ENCODE measurements around the gene DCDC2C.

Gene DCDC2C

GRCh38 chr2:3774336-3774735 lies 71.0 kb downstream of the DCDC2C start:
- Histone ChIP-seq H3K36me3 (ENCODE audit: control insufficient read depth, insufficient read depth, low read length) (no peaks in the 10 kb centered on the region), H3K9me3 (ENCODE audit: control insufficient read depth, low read length) (no peaks in the 10 kb centered on the region), H3K4me3 (ENCODE audit: low read length) (no peak overlapping the region), H3K27me3 (ENCODE audit: control insufficient read depth, insufficient read depth, low read length) (peaks cover 12% of the 10 kb centered on the region), H3K9ac (ENCODE audit: low read length) (no peak overlapping the region), H3K4me1 (ENCODE audit: control insufficient read depth, insufficient read depth, low read length) (no peaks in the 10 kb centered on the region)

GRCh38 chr2:3776311-3776710 lies 72.9 kb downstream of the DCDC2C start:
- Histone ChIP-seq H3K9ac (ENCODE audit: low read length) (no peak overlapping the region), H3K4me1 (ENCODE audit: control insufficient read depth, insufficient read depth, low read length) (no peaks in the 10 kb centered on the region), H3K27me3 (ENCODE audit: control insufficient read depth, insufficient read depth, low read length) (peaks cover 12% of the 10 kb centered on the region), H3K9me3 (ENCODE audit: control insufficient read depth, low read length) (no peaks in the 10 kb centered on the region), H3K36me3 (ENCODE audit: control insufficient read depth, insufficient read depth, low read length) (no peaks in the 10 kb centered on the region), H3K4me3 (ENCODE audit: low read length) (no peak overlapping the region)

GRCh38 chr2:3777966-3778365 lies 74.6 kb downstream of the DCDC2C start:
- no peaks in the 10 kb centered on the region for H3K4me1 ChIP-seq (ENCODE audit: control insufficient read depth, insufficient read depth, low read length)
- H3K27me3 ChIP-seq (ENCODE audit: control insufficient read depth, insufficient read depth, low read length), result peaks cover 9% of the 10 kb centered on the region
- H3K36me3 ChIP-seq (ENCODE audit: control insufficient read depth, insufficient read depth, low read length), result no peaks in the 10 kb centered on the region
- H3K9ac ChIP-seq (ENCODE audit: low read length), result no peak overlapping the region
- H3K4me3 ChIP-seq (ENCODE audit: low read length), result no peak overlapping the region
- H3K9me3 ChIP-seq (ENCODE audit: control insufficient read depth, low read length), result no peaks in the 10 kb centered on the region

- no peak overlapping the region for H3K9ac ChIP-seq (ENCODE audit: low read length)
- no peaks in the 10 kb centered on the region for H3K9me3 ChIP-seq (ENCODE audit: control insufficient read depth, low read length)
- H3K27me3 ChIP-seq (ENCODE audit: control insufficient read depth, insufficient read depth, low read length), result peaks cover 9% of the 10 kb centered on the region
- no peaks in the 10 kb centered on the region for H3K36me3 ChIP-seq (ENCODE audit: control insufficient read depth, insufficient read depth, low read length)
- H3K4me3 ChIP-seq (ENCODE audit: low read length), result no peak overlapping the region
- no peaks in the 10 kb centered on the region for H3K4me1 ChIP-seq (ENCODE audit: control insufficient read depth, insufficient read depth, low read length)
These were observed 75.6 kb downstream of the DCDC2C start for GRCh38 chr2:3778851-3779495.

- Histone ChIP-seq H3K9ac (ENCODE audit: low read length) (no peak overlapping the region), H3K9me3 (ENCODE audit: control insufficient read depth, low read length) (no peaks in the 10 kb centered on the region), H3K4me1 (ENCODE audit: control insufficient read depth, insufficient read depth, low read length) (no peaks in the 10 kb centered on the region), H3K36me3 (ENCODE audit: control insufficient read depth, insufficient read depth, low read length) (no peaks in the 10 kb centered on the region), H3K4me3 (ENCODE audit: low read length) (no peak overlapping the region), H3K27me3 (ENCODE audit: control insufficient read depth, insufficient read depth, low read length) (peaks cover 6% of the 10 kb centered on the region)
These were observed 76.2 kb downstream of the DCDC2C start for GRCh38 chr2:3779496-3780049.

GRCh38 chr2:3780477-3781402 lies 77.4 kb downstream of the DCDC2C start:
- Histone ChIP-seq H3K4me1 (ENCODE audit: control insufficient read depth, insufficient read depth, low read length) (no peaks in the 10 kb centered on the region), H3K27me3 (ENCODE audit: control insufficient read depth, insufficient read depth, low read length) (peaks cover 6% of the 10 kb centered on the region), H3K9me3 (ENCODE audit: control insufficient read depth, low read length) (no peaks in the 10 kb centered on the region), H3K4me3 (ENCODE audit: low read length) (no peak overlapping the region), H3K36me3 (ENCODE audit: control insufficient read depth, insufficient read depth, low read length) (no peaks in the 10 kb centered on the region), H3K9ac (ENCODE audit: low read length) (no peak overlapping the region)

GRCh38 chr2:3784731-3785130 lies 81.4 kb downstream of the DCDC2C start:
- H3K4me3 ChIP-seq (ENCODE audit: low read length), result no peak overlapping the region
- no peaks in the 10 kb centered on the region for H3K9me3 ChIP-seq (ENCODE audit: control insufficient read depth, low read length)
- no peaks in the 10 kb centered on the region for H3K36me3 ChIP-seq (ENCODE audit: control insufficient read depth, insufficient read depth, low read length)
- H3K27me3 ChIP-seq (ENCODE audit: control insufficient read depth, insufficient read depth, low read length), result no peaks in the 10 kb centered on the region
- no peak overlapping the region for H3K9ac ChIP-seq (ENCODE audit: low read length)
- H3K4me1 ChIP-seq (ENCODE audit: control insufficient read depth, insufficient read depth, low read length), result no peaks in the 10 kb centered on the region

GRCh38 chr2:3785220-3785889 lies 82.0 kb downstream of the DCDC2C start:
- no peaks in the 10 kb centered on the region for H3K36me3 ChIP-seq (ENCODE audit: control insufficient read depth, insufficient read depth, low read length)
- H3K4me3 ChIP-seq (ENCODE audit: low read length), result no peak overlapping the region
- no peaks in the 10 kb centered on the region for H3K9me3 ChIP-seq (ENCODE audit: control insufficient read depth, low read length)
- no peak overlapping the region for H3K9ac ChIP-seq (ENCODE audit: low read length)
- H3K4me1 ChIP-seq (ENCODE audit: control insufficient read depth, insufficient read depth, low read length), result no peaks in the 10 kb centered on the region
- H3K27me3 ChIP-seq (ENCODE audit: control insufficient read depth, insufficient read depth, low read length), result no peaks in the 10 kb centered on the region

- no peaks in the 10 kb centered on the region for H3K9me3 ChIP-seq (ENCODE audit: control insufficient read depth, low read length)
- no peaks in the 10 kb centered on the region for H3K36me3 ChIP-seq (ENCODE audit: control insufficient read depth, insufficient read depth, low read length)
- H3K9ac ChIP-seq (ENCODE audit: low read length), result no peak overlapping the region
- H3K4me1 ChIP-seq (ENCODE audit: control insufficient read depth, insufficient read depth, low read length), result no peaks in the 10 kb centered on the region
- no peaks in the 10 kb centered on the region for H3K27me3 ChIP-seq (ENCODE audit: control insufficient read depth, insufficient read depth, low read length)
- no peak overlapping the region for H3K4me3 ChIP-seq (ENCODE audit: low read length)
These were observed 82.5 kb downstream of the DCDC2C start for GRCh38 chr2:3785890-3786273.

GRCh38 chr2:3787768-3788167 lies 84.4 kb downstream of the DCDC2C start:
- H3K4me3 ChIP-seq (ENCODE audit: low read length), result no peak overlapping the region
- no peaks in the 10 kb centered on the region for H3K27me3 ChIP-seq (ENCODE audit: control insufficient read depth, insufficient read depth, low read length)
- no peaks in the 10 kb centered on the region for H3K36me3 ChIP-seq (ENCODE audit: control insufficient read depth, insufficient read depth, low read length)
- H3K4me1 ChIP-seq (ENCODE audit: control insufficient read depth, insufficient read depth, low read length), result no peaks in the 10 kb centered on the region
- no peaks in the 10 kb centered on the region for H3K9me3 ChIP-seq (ENCODE audit: control insufficient read depth, low read length)
- no peak overlapping the region for H3K9ac ChIP-seq (ENCODE audit: low read length)

- Histone ChIP-seq H3K36me3 (ENCODE audit: control insufficient read depth, insufficient read depth, low read length) (no peaks in the 10 kb centered on the region), H3K4me3 (ENCODE audit: low read length) (no peak overlapping the region), H3K9me3 (ENCODE audit: control insufficient read depth, low read length) (no peaks in the 10 kb centered on the region), H3K27me3 (ENCODE audit: control insufficient read depth, insufficient read depth, low read length) (no peaks in the 10 kb centered on the region), H3K9ac (ENCODE audit: low read length) (no peak overlapping the region), H3K4me1 (ENCODE audit: control insufficient read depth, insufficient read depth, low read length) (no peaks in the 10 kb centered on the region)
These were observed 85.9 kb downstream of the DCDC2C start for GRCh38 chr2:3789256-3789655.

- no peaks in the 10 kb centered on the region for H3K27me3 ChIP-seq (ENCODE audit: control insufficient read depth, insufficient read depth, low read length)
- H3K4me1 ChIP-seq (ENCODE audit: control insufficient read depth, insufficient read depth, low read length), result no peaks in the 10 kb centered on the region
- no peak overlapping the region for H3K9ac ChIP-seq (ENCODE audit: low read length)
- no peak overlapping the region for H3K4me3 ChIP-seq (ENCODE audit: low read length)
- H3K9me3 ChIP-seq (ENCODE audit: control insufficient read depth, low read length), result no peaks in the 10 kb centered on the region
- H3K36me3 ChIP-seq (ENCODE audit: control insufficient read depth, insufficient read depth, low read length), result no peaks in the 10 kb centered on the region
These were observed 89.9 kb downstream of the DCDC2C start for GRCh38 chr2:3793249-3793648.

Measured in mucosa of stomach (tissue), 1 donor.